ES-I3 (cell line): ENCODE data around the gene ABCC6.
"Not testable (repeated sequence)": the region's sequence is repeated elsewhere in the genome, so short reads cannot be mapped to it uniquely, and the experiment has no call there.

Experiments
- H3K36me3 ChIP-seq: 2 replicates; pipeline ENCODE4 v1.6.1; 2013; ENCODE audit warnings: mild to moderate bottlenecking, low read length, control low read depth, moderate library complexity; ENCODE audit not compliant: insufficient read depth
- H3K4me1 ChIP-seq: 2 replicates; pipeline ENCODE4 v1.6.1; 2013; ENCODE audit warnings: mild to moderate bottlenecking, control low read depth, low read length; ENCODE audit not compliant: insufficient read depth
- H3K9ac ChIP-seq: 2 replicates; pipeline ENCODE4 v1.6.1; 2013; ENCODE audit warnings: low read depth, mild to moderate bottlenecking, low read length, moderate library complexity
- H3K9me3 ChIP-seq: 2 replicates; pipeline ENCODE4 v1.6.1; 2013; ENCODE audit warnings: mild to moderate bottlenecking, low read length, moderate library complexity; ENCODE audit not compliant: control insufficient read depth, insufficient read depth

The ABCC6 gene

GRCh38 chr16:16246578-16247262 lies 23.4 kb upstream of the ABCC6 start:
- H3K9ac ChIP-seq, H3K36me3 ChIP-seq, H3K9me3 ChIP-seq, H3K4me1 ChIP-seq: not testable (repeated sequence)

- H3K9me3 ChIP-seq, H3K4me1 ChIP-seq, H3K36me3 ChIP-seq, H3K9ac ChIP-seq: not testable (repeated sequence)
These were observed 20.6 kb upstream of the ABCC6 start for GRCh38 chr16:16243886-16244285.

DNA sequence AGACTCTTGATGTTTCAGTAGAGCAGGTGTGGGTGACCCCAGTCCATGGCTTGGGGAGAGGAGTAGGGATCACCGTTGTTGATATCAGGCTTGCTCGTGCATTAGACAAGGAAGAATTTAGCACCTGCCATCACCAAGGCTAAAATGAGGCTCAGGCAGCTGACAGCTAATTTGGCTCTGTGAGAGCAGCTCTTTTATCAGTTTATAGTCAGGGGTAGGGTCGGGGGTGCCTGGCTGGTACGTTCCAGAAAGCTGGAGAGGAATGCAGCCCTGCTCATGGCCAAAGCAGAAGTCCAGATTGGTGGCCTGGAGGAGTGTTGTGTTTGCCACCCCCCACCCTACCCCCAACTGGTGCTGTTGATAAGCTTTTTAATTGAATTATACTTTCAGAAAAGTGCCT lies 17.4 kb upstream of the ABCC6 start:
- H3K9ac ChIP-seq, H3K4me1 ChIP-seq, H3K36me3 ChIP-seq, H3K9me3 ChIP-seq: not testable (repeated sequence)

DNA sequence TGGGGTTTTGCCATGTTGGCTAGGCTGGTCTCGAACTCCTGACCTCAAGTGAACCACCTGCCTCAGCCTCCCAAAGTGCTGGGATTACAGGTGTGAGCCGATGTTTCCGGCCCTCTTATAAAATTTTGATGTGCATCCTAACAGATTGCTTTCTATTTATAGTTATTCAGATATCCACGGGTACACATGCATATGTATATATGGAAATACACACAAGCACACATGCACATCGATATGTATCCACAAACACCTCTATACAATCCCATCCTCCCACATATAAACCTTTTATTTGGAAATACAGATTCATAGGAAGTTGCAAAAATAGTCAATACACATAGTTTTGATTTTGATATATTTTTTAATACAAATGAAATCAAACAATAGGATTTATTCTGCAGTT lies 14.4 kb upstream of the ABCC6 start:
- not testable (repeated sequence) for H3K9me3 ChIP-seq, H3K4me1 ChIP-seq, H3K36me3 ChIP-seq, H3K9ac ChIP-seq

DNA sequence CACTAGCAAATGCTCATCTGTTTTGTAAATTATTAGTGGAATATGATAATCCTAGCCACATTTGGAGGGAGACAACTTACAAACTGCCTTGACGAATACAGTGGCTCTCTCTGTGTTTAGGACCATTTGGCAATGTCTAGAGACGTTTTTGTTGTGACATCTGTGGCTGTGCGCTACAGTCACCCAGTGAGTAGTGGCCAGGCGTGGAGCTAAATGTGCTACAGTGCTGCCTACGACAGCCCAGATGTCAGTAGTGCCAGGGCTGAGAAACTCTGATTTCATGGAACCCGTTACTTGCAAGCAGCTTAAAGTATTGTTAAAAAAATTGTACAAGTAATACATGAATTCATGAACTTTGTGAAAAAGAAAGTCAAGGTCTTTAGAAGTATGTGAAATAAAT lies 13.8 kb upstream of the ABCC6 start:
- not testable (repeated sequence) for H3K4me1 ChIP-seq, H3K36me3 ChIP-seq, H3K9ac ChIP-seq, H3K9me3 ChIP-seq

DNA sequence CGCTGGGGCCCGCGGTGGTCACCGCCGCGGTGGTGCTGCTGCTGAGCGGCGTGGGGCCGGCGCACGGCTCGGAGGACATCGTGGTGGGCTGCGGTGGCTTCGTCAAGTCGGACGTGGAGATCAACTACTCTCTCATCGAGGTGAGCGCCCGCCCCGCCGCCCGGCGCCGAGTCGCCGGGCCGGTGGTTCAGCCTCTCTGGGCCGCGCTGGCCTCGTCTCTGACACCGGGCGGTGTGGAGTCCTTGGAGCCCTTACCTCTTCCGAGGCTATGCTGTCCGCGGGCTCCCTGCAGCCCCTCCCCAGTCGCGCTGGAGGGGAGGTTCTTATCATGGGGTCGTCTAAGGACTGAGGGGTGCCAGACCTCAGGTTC lies 9.4 kb upstream of the ABCC6 start:
- H3K36me3 ChIP-seq, H3K4me1 ChIP-seq, H3K9me3 ChIP-seq, H3K9ac ChIP-seq: not testable (repeated sequence)

DNA sequence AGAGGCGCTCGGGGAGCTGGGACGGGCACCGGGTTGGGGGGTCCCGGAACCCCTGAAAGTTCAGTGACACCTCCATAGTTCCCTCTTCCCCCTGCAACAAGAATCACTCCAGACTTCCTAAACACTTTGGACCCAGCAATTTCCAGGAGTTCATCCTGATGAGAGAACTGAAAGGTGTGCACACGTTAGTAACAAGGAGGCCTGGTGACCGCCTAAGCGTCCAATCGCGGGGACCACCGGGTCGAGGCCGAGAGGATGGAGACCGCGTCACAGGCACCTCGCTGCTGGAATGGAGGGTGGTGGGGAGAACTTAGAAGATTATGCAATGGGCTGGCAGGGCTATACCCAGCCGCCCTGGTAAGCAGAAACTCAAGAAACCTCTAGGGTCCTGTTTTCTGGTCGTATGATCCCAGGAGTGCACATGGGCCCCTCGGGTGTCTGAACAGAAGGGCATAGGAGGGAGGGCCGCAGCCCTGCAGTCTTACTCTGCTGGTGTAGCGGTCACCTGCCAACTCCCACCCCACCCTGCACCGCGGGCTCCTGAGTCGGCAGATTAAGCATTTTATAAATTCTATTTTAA lies 458 bp upstream of the ABCC6 start:
- H3K4me1 ChIP-seq, H3K9me3 ChIP-seq, H3K9ac ChIP-seq, H3K36me3 ChIP-seq: not testable (repeated sequence)

DNA sequence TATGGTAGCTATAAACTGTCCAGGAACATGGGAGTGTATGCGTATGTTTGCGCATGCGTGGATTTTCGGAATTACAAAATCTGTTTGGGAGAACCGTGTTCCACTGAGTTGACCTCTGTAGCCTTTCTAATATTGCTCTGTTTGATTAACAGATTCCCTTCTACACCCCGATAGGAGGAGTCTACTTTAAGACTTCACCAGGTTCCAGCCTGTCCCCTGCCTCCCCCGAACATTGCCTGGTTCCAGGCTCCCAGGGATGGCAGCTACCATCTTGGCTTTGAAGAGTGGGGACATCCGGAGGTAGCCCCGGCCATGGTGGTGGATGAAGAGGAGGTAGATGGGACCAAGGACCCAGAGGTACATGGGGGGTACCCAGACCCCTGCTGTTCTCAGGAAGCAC lies 1.9 kb downstream of the ABCC6 start:
- H3K9ac ChIP-seq, H3K36me3 ChIP-seq, H3K4me1 ChIP-seq, H3K9me3 ChIP-seq: not testable (repeated sequence)

- H3K9me3 ChIP-seq, H3K4me1 ChIP-seq, H3K9ac ChIP-seq, H3K36me3 ChIP-seq: not testable (repeated sequence)
These were observed 2.8 kb downstream of the ABCC6 start for GRCh38 chr16:16220449-16220848.

- H3K4me1 ChIP-seq, H3K36me3 ChIP-seq, H3K9me3 ChIP-seq, H3K9ac ChIP-seq: not testable (repeated sequence)
These were observed 4.5 kb downstream of the ABCC6 start for GRCh38 chr16:16218787-16219186.

DNA sequence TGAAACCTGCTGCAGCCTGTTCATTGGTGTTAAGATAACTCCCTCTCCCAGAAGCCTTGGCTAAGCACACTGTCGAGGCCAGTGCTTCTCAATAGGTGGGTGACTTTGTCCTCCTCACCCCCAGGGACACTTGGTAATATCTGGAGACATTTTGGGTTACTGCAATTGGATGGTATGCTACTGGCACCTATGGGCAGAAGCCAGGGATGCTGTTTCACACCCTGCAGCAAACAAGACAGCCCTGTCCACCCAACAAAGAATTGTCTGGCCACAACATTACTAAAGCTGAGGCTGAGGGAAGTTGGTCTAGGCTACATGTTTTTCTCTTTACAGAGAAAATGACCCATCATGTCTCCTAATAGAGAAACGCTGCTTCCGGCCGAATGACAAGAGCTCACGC lies 4.9 kb downstream of the ABCC6 start:
- H3K36me3 ChIP-seq, H3K9me3 ChIP-seq, H3K4me1 ChIP-seq, H3K9ac ChIP-seq: not testable (repeated sequence)

DNA sequence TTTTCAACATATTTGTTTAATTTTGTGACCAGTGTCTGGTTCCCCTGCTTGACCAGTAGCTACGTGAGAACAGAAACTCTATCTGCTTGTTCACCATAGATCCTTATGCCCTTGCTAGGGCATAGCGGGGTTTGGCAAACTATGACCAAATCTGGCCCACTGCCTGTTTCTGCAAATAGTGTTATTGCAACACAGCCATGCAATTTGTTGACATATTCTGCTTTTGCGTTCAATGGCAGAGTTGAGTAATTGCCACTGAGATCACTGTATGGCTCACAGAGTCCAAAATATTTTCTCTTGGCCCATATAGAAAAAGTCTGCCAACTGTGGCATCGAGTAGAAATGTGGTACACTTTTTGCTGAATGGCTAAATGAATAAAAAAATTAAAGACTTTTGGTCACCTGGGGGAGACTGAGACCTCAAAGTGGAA lies 9.4 kb downstream of the ABCC6 start:
- not testable (repeated sequence) for H3K4me1 ChIP-seq, H3K36me3 ChIP-seq, H3K9ac ChIP-seq, H3K9me3 ChIP-seq

DNA sequence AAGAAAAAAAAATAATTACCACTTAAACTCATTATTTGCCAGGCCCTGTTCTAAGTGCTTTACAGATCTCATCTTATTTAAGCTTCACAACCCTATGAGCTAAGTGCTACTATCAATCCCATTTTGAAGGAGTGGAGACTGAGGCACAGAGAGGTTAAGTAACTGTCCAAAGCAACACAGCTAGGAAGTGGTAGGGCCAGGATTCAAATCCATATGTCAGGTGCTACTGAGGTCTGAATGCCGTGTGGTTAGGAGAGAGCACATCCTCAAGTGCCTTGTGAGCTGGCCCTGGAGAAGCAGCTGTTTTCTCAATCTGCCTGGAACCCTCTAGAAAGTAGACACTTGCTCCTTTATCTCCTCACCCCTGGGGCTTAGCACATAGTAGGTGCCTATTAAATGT lies 11.9 kb downstream of the ABCC6 start:
- H3K9me3 ChIP-seq, H3K36me3 ChIP-seq, H3K9ac ChIP-seq, H3K4me1 ChIP-seq: not testable (repeated sequence)

DNA sequence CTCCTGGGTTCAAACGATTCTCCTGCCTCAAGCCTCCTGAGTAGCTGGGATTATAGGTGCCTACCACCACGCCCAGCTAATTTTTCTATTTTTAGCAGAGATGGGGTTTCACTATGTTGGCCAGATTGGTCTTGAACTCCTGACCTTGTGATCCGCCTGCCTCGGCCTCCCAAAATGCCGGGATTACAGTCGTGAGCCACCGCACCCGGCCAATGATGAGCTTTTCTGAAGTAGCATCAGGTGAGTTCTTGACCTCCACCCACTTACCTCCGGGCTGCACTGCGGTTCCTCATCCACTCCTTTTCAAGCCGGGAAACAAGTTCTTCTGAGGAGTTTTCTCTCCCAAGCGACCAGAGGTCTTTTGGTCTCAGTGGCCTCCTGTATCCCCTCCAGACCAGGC lies 14.8 kb downstream of the ABCC6 start:
- not testable (repeated sequence) for H3K4me1 ChIP-seq, H3K36me3 ChIP-seq, H3K9ac ChIP-seq, H3K9me3 ChIP-seq

DNA sequence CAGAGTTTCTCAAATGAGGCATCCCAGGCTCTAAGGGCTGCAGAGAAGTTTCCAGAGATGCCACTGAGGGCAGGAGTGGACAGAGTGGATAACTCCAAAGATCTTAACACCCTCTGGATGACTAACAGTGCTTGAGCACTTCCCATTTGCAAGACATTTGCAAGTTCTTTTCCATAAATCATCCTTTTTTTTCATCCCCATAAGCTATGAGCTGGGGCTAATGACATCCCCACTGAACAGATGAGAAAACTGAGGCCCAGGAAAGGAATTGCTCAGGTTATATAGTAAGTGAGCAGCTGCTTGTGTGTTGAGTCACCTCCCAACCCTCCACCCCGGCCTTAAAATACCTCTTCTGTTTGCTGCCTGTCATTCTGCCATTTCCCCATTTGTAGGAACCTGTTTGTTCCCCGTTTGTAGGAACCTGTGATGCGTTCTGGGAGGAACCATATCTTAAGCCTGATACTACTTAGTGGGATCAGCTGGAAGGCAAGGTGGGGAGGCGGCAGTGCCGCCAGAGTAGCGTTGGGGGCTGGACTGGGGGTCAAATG lies 15.4 kb downstream of the ABCC6 start:
- not testable (repeated sequence) for H3K36me3 ChIP-seq, H3K9ac ChIP-seq, H3K4me1 ChIP-seq, H3K9me3 ChIP-seq
